ENCODE data around the gene ADAMTS13. TPM values are rescaled to one million over a fixed set of nuclear protein-coding genes. Genes with fewer than 3 reads are reported as not detected.

The ADAMTS13 gene
- total and polyA plus RNA-seq, 9 of the 15 experiments (the other 6 are each of a cell fraction or from before 2014, with no cell fraction given): 0.03 to 0.20 (median 0.04) TPM; not detected in 4

- in situ Hi-C loops (cut with MboI) (no loop called here), intact Hi-C loops (cut with micrococcal nuclease) (no loop called here)
- Histone ChIP-seq H3K4me2 (ENCODE audit: insufficient read depth, low read length) (no peak overlapping the region), H4K20me1 (replicated peaks; ENCODE audit: control insufficient read depth, insufficient read depth, low read length) (peaks cover 9% of the 10 kb centered on the region; the same call in 1 of the 2 replicates), H3K9me3 (replicated peaks; ENCODE audit: control insufficient read depth, insufficient read depth, low read depth, low read length) (no peaks in the 10 kb centered on the region), H3K4me3 (no peak overlapping the region), H3K9ac (ENCODE audit: insufficient read depth in 1 of 2, low read depth in 2 of 2, low read length in 2 of 2) (no peak overlapping the region), H3K79me2 (ENCODE audit: control insufficient read depth, insufficient read depth, low read length) (no peaks in the 10 kb centered on the region), H3K36me3 (ENCODE audit: control insufficient read depth, insufficient read depth, low read length) (peaks cover 4% of the 10 kb centered on the region; the same call in 1 of the 3 replicates), H2AFZ (ENCODE audit: low read depth, low read length) (no peak overlapping the region), H3K27ac (ENCODE audit: extremely low read depth, low read depth, low read length) (no peak overlapping the region), H3K27me3 (ENCODE audit: control insufficient read depth in 2 of 2, insufficient read depth in 2 of 2, low read length in 2 of 2) (peaks cover 15 to 38% of the 10 kb centered on the region in 2 experiments; a peak in 3 of 5 replicates), H3K4me1 (replicated peaks in 1 of 2; ENCODE audit: control insufficient read depth in 2 of 2, insufficient read depth in 2 of 2, low read length in 2 of 2) (peaks cover 0 to 9% of the 10 kb centered on the region in 2 experiments; a peak in 2 of 5 replicates), H3K9me1 (ENCODE audit: control insufficient read depth, insufficient read depth, low read length) (peaks cover 2% of the 10 kb centered on the region)
- BruUV-seq (replicated peaks): no TSS peak
- CTCF ChIA-PET (ENCODE audit: low intra/inter-chr PET ratio): interaction anchor here (1.2 kb wide), 1 partner anchor 88 kb away, joined by 3 read pairs; no protein-coding TSS in a partner anchor
- TF ChIP-seq NRF1 (conservative IDR thresholded peaks at IDR 0.05 in 1 of 2, IDR thresholded peaks at IDR 0.05 in 1 of 2) (0 out of 4 replicates have a peak, but pooled peaks of 1 of the 2 experiments have one; percentile 0), THRB (CRISPR knock-in tag; conservative IDR thresholded peaks at IDR 0.05) (0 out of 2 replicates have a peak, but pooled peaks have one; percentile 15), ETV5 (CRISPR knock-in tag; IDR thresholded peaks at IDR 0.05; ENCODE audit: low read depth) (no peak)
- FAIRE-seq (no peak), ATAC-seq (no peak), DNase-seq (ENCODE audit: extremely low read depth in 1 of 4, low spot score in 3 of 4) (no peak)
- POLR2A ChIA-PET: interaction anchor here (1.2 to 2.1 kb wide), 2 partner anchors 11 to 20 kb away, joined by 4 to 7 read pairs; no protein-coding TSS in a partner anchor
- 10% methylated on average over 6 of the region's 6 CpGs for WGBS (ENCODE audit: insufficient coverage, low coverage, missing lambda C conversion rate)
These were observed 24.8 kb upstream of the ADAMTS13 start for GRCh38 chr9:133397370-133397769.
